GM19239 (cell line): ENCODE measurements around the gene PTEN.
"Not testable (repeated sequence)": the region's sequence is repeated elsewhere in the genome, so short reads cannot be mapped to it uniquely, and the experiment has no call there.

Experiments
- DNase-seq: peaks from one replicate; pipeline ENCODE4 v3.0.0; 2011; ENCODE audit warnings: low spot score; ENCODE audit not compliant: insufficient read length
- FAIRE-seq: peaks from 2 replicates; lab custom pipeline; 2011; peaks lifted over from hg19 to GRCh38; lab: Jason Lieb, UNC

The PTEN gene

GRCh38 chr10:87867453-87867852, 4.0 kb downstream of the PTEN start:
- no peak for DNase-seq

GRCh38 chr10:87868277-87868676, 4.9 kb downstream of the PTEN start:
- FAIRE-seq (no peak), DNase-seq (no peak)

More at GRCh38 chr10:87867453-87867852, 4.0 kb downstream of the PTEN start:
- no peak for FAIRE-seq

GRCh38 chr10:87869139-87869538, 5.7 kb downstream of the PTEN start:
- peak; percentile 54 for FAIRE-seq

GRCh38 chr10:87869773-87870551, 6.5 kb downstream of the PTEN start:
- no peak for FAIRE-seq
- DNase-seq, result no peak

More at GRCh38 chr10:87869139-87869538, 5.7 kb downstream of the PTEN start:
- DNase-seq, result not testable (repeated sequence)

- FAIRE-seq (no peak), DNase-seq (no peak)
These were observed 9.4 kb downstream of the PTEN start for GRCh38 chr10:87872828-87873227.

- FAIRE-seq, result no peak
- no peak for DNase-seq
These were observed 10.2 kb downstream of the PTEN start for GRCh38 chr10:87873656-87874055.

- DNase-seq (no peak), FAIRE-seq (no peak)
These were observed 12.6 kb downstream of the PTEN start for GRCh38 chr10:87875929-87876571.

- FAIRE-seq (peak; percentile 75), DNase-seq (no peak)
These were observed 15.4 kb downstream of the PTEN start for GRCh38 chr10:87878664-87879459.

- FAIRE-seq, result no peak
- DNase-seq, result no peak
These were observed 16.9 kb downstream of the PTEN start for GRCh38 chr10:87880336-87880735.

GRCh38 chr10:87881373-87882059, 18.1 kb downstream of the PTEN start:
- FAIRE-seq, DNase-seq: not testable (repeated sequence)

GRCh38 chr10:87882555-87883294, 19.3 kb downstream of the PTEN start:
- FAIRE-seq, result no peak

GRCh38 chr10:87886635-87887034, 23.2 kb downstream of the PTEN start:
- DNase-seq, result no peak
- no peak for FAIRE-seq

More at GRCh38 chr10:87882555-87883294, 19.3 kb downstream of the PTEN start:
- DNase-seq, result no peak

GRCh38 chr10:87887146-87887545, 23.7 kb downstream of the PTEN start:
- DNase-seq (no peak), FAIRE-seq (peak; percentile 68)

GRCh38 chr10:87887548-87888289, 24.3 kb downstream of the PTEN start:
- DNase-seq (no peak), FAIRE-seq (no peak)

GRCh38 chr10:87895430-87895829, 32.0 kb downstream of the PTEN start:
- DNase-seq, result no peak
- FAIRE-seq, result no peak

GRCh38 chr10:87896216-87896615, 32.8 kb downstream of the PTEN start:
- DNase-seq, result no peak
- FAIRE-seq, result no peak

- DNase-seq, FAIRE-seq: not testable (repeated sequence)
These were observed 34.5 kb downstream of the PTEN start for GRCh38 chr10:87897957-87898356.

GRCh38 chr10:87903396-87903795, 40.0 kb downstream of the PTEN start:
- DNase-seq, FAIRE-seq: not testable (repeated sequence)
